ENCODE measurements around the gene TCERG1L. TPM values are rescaled to one million over a fixed set of nuclear protein-coding genes. Genes with fewer than 3 reads are reported as not detected.

TCERG1L gene
- total and polyA plus RNA-seq, 10 donors, result 0.03 to 1.2 (median 0.30) TPM; not detected in 3

- no peak for TF ChIP-seq POLR2A (IDR thresholded peaks at IDR 0.05)
- TF ChIP-seq CTCF (IDR thresholded peaks at IDR 0.05 in 8 of 11, conservative IDR thresholded peaks at IDR 0.05 in 3 of 11), result no peak
- no peak for TF ChIP-seq POLR2AphosphoS5 (IDR thresholded peaks at IDR 0.05)
- H3K4me1 ChIP-seq, result peaks cover 0 to 10% (median 4%) of the 10 kb centered on the region in 6 donors
- H3K27ac ChIP-seq, result no peak overlapping the region
- intact Hi-C loops (cut with DNase I; ENCODE audit: low total_unique reads), result no loop called here
- H3K27me3 ChIP-seq (replicated peaks in 1 of 7), result no peaks in the 10 kb centered on the region
- H3K9me3 ChIP-seq, result peaks cover 0 to 17% (median 3%) of the 10 kb centered on the region in 8 donors
- 49 to 54% (median 51%) methylated on average over 13 to 19 of the region's 19 CpGs for WGBS, 5 donors
- no peak overlapping the region for H3K4me3 ChIP-seq
- no peaks in the 10 kb centered on the region for H3K36me3 ChIP-seq
- peak; percentile 57 for DNase-seq
Measured at GRCh38 chr10:131231323-131231964, 80.1 kb downstream of the TCERG1L start.

- Histone ChIP-seq H3K27ac (no peak overlapping the region), H3K36me3 (no peaks in the 10 kb centered on the region), H3K9me3 (peaks cover 0 to 17% (median 3%) of the 10 kb centered on the region in 8 donors), H3K27me3 (replicated peaks in 1 of 7) (no peaks in the 10 kb centered on the region), H3K4me1 (peaks cover 0 to 10% (median 4%) of the 10 kb centered on the region in 6 donors), H3K4me3 (no peak overlapping the region)
- peak; percentile 66 for DNase-seq
- intact Hi-C loops (cut with DNase I; ENCODE audit: low total_unique reads), result no loop called here
- TF ChIP-seq POLR2A (IDR thresholded peaks at IDR 0.05) (no peak), POLR2AphosphoS5 (IDR thresholded peaks at IDR 0.05) (no peak), CTCF (IDR thresholded peaks at IDR 0.05 in 8 of 11, conservative IDR thresholded peaks at IDR 0.05 in 3 of 11) (no peak)
- WGBS, 5 donors, result 80 to 93% (median 88%) methylated on average over 10 to 15 of the region's 15 CpGs
Measured at GRCh38 chr10:131230641-131231322, 80.7 kb downstream of the TCERG1L start.

- peaks cover 0 to 17% (median 3%) of the 10 kb centered on the region in 8 donors for H3K9me3 ChIP-seq
- no peaks in the 10 kb centered on the region for H3K27me3 ChIP-seq (replicated peaks in 1 of 7)
- intact Hi-C loops (cut with DNase I; ENCODE audit: low total_unique reads), result no loop called here
- H3K36me3 ChIP-seq, result no peaks in the 10 kb centered on the region
- no peak overlapping the region for H3K27ac ChIP-seq
- peak; percentile 63 for DNase-seq
- TF ChIP-seq POLR2AphosphoS5 (IDR thresholded peaks at IDR 0.05) (no peak), POLR2A (IDR thresholded peaks at IDR 0.05) (no peak), CTCF (IDR thresholded peaks at IDR 0.05 in 8 of 11, conservative IDR thresholded peaks at IDR 0.05 in 3 of 11) (no peak)
- peaks cover 0 to 10% (median 4%) of the 10 kb centered on the region in 6 donors for H3K4me1 ChIP-seq
- 86 to 97% (median 90%) methylated on average over 15 to 17 of the region's 17 CpGs for WGBS, 5 donors
- no peak overlapping the region for H3K4me3 ChIP-seq
Measured at GRCh38 chr10:131230166-131230565, 81.4 kb downstream of the TCERG1L start.

GRCh38 chr10:131227163-131227740 is 84.3 kb downstream of the TCERG1L start:
- Histone ChIP-seq H3K27me3 (replicated peaks in 1 of 7) (peaks cover 0 to 4% (median 0%) of the 10 kb centered on the region in 7 donors), H3K36me3 (no peaks in the 10 kb centered on the region), H3K4me3 (no peak overlapping the region), H3K27ac (no peak overlapping the region), H3K9me3 (peaks cover 0 to 3% (median 0%) of the 10 kb centered on the region in 8 donors), H3K4me1 (peaks cover 0 to 10% (median 4%) of the 10 kb centered on the region in 6 donors)
- intact Hi-C loops (cut with DNase I; ENCODE audit: low total_unique reads), result no loop called here
- TF ChIP-seq POLR2A (IDR thresholded peaks at IDR 0.05) (no peak), POLR2AphosphoS5 (IDR thresholded peaks at IDR 0.05) (no peak), CTCF (IDR thresholded peaks at IDR 0.05 in 8 of 11, conservative IDR thresholded peaks at IDR 0.05 in 3 of 11) (no peak)
- WGBS, 5 donors, result 82 to 97% (median 91%) methylated on average over 12 to 16 of the region's 16 CpGs
- peak; percentile 64 for DNase-seq
